ENCODE measurements around the gene CEP170. TPM values are rescaled to one million over a fixed set of nuclear protein-coding genes. Genes with fewer than 3 reads are reported as not detected.

Gene CEP170
- 27.7 and 50.3 TPM in 2 replicates for total RNA-seq

DNA sequence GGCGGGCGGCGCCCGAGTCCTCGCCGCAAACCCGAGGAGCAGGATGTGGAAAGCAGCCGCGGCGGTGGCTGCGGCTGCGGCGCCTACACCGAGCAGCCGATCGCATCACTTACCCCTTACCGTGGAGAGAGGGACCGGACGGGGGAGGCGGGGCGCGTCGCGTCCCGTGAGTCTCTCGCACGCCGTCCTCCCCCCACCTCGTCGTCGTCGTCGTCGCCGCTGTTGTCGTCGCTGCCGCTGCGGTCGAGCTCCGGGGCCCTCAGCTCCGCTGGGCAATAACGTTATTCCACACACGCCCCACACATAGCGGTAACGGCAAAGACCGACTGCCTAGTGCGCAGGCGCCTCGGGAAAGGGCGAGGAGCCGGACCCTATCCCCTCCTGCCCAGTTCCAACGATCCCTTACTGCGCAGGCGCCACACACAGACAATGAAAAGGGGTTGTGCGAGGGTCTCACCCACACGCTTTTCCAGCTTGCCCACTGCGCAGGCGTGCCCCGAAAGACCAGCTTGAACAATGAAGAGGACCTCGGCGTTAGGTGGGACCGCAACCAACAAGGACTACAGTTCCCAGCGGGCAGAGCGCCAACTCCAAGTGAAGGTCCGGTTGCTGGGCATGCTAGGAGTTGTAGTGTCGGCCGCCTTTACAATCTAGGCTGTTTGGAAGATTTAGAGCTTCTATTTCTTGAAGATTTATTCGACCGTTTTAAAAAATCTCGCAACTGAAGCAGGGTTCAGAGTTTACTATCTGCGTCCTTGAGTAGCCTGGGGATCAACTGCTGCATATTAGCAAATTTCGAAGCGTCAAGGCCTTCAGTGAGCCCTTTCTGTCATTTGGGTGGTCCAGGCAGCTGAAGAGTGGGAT, at the start of gene CEP170:
TSS of gene CEP170 (minus strand) at position 355 of the 864 bp plus-strand sequence. CDS start 30,001 bp downstream, outside the sequence.

DNA sequence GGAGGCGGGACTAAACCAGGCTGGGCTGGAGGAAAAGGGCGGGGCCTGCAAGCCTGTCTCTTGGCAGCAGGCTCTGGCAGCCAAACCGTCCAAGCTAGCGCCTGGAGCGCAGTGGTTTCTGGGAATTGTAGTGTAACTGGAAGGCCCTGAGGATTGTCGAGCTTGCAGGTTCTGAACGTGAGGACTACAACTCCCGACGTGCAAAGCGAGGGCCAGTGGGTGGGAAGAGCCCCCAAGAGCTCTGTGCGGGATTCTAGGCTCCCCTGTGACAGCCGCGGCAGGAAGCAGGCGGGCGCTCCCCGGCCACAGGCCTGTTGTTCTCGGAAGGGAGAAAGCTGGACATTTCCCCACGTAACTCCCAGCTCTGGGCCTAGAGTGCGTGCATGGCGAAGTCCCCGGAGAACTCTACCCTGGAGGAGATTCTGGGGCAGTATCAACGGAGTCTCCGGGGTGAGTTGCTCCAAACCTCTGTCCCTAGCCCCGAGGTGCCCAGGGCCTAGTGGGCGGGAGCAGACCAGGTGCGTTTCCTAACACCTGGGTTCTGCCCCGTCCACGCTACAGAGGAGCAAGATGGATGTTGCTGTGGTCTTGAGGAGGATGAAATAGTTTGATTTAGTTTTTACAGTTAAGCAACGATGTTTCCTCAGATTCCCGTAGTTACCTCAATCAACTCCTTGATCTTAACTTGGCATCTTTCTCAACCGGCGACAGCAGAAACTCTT, 871 bp upstream of the CEP170 start, which contains the start of gene SDCCAG8:
TSS of gene SDCCAG8 (plus strand) at position 251 of the 722 bp plus-strand sequence. CDS start at position 384, 133 bp downstream.

Other genes with a start within 250 kb of the CEP170 start
- gene SDCCAG8, start 760 bp upstream of the CEP170 start, total RNA-seq: 24.6 and 53.1 TPM in 2 replicates